Measurements from ENCODE around the gene CCL23.
"Not testable (repeated sequence)": the region's sequence is repeated elsewhere in the genome, so short reads cannot be mapped to it uniquely, and the experiment has no call there.

The CCL23 gene, protein sequence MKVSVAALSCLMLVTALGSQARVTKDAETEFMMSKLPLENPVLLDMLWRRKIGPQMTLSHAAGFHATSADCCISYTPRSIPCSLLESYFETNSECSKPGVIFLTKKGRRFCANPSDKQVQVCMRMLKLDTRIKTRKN

DNA sequence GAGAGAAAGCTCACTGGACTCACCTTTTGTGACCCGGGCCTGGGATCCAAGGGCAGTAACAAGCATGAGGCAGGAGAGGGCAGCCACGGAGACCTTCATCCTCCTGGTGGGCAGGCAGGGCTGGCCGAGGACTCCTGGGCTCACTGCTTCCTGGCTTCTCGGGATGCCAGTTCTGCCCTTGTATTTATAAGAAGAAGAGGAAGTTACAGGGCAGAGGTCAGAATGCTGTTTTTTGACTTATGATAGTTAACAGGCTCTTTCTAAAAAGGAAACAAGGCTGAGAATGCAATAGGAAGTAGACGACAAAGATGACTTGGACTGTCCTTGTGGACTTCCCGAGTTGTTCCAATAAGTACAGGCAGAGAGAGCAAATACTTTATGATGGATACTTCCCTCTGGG lies at the start of gene CCL23:
CCL23 (minus strand) TSS at position 174 of the 400 bp plus-strand sequence; CDS start at position 99, 75 bp downstream.
- no peak for DNase-seq

DNA sequence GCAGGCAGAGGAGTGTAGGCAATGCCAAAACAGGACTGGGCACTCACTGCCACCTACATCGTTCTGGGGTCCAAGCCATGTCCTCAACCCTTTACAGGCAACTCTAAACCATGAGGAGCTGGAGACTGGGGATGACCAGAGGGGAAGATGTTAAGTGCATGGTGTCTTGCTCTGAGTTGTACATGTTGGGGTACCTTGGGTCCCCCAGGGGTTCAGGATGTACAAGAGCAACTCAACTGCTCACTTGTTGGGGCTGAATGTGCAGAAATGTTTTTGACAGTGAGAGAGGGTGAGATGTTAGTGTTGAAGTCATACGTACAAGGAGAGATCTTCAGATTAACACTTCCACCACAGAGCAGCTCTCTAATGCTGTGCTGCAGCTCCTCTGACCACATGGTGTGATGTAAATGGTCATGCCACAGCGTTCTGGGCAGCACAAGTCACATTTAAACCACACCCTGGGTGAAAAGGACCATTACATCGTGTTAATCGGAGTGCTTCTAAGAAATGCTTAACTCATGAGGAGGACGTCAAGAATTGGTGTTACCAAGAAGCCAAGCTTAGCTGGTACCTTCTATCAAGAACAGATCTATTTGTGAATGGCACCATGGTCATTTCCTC lies 48.7 kb upstream of the CCL23 start:
- DNase-seq, result no peak

DNA sequence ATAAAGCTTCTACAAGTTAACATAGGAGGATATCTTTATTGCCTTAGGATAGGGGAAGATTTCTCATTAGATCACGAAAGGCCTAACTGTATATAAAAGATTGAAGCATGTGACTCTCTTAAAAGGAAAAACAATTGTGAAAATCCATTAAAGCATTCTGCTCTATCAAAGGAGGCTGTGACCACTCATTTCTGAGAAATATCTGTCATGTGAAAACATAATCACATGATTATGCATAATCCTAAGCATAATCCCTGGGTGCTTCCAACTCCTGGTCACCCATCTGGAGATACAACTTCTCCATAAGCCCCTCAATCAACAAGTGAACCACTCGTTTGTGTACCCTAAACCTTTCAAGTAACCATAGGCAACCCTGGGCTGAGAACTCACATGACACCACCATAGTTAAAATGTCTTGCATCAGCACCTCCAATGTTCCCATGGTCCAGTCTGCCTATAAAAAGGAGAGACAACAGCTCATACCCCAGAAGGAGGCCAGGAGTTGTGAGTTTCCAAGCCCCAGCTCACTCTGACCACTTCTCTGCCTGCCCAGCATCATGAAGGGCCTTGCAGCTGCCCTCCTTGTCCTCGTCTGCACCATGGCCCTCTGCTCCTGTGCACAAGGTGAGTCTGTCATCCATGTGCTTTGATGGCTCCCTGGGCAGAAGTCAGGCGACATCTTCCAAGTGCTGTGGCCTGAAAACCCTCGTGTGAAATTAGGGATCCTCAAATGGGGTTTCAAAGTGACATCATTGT lies 46.2 kb upstream of the CCL23 start, which contains the start of gene CCL18:
CCL18 (plus strand) TSS at position 487 of the 756 bp plus-strand sequence; CDS start at position 558, 71 bp downstream.
- no peak for DNase-seq

DNA sequence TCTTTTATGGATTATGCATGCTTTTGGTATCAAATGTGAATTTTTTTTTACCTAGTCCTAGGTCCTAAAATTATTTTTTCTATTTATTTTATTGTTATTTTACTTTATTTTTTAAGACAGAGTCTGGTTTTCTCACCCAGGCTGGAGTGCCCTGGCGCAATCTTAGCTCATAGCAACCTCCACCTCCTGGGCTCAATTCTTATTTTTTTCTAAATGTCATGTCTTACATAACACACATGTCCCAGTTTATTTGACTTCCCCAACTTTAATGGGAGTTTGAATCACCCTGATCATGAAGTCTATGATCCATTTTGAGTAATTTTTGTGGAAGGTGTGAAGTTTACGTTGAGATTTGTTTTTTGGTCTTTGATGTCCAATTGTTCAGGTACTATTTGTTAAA lies 43.0 kb upstream of the CCL23 start:
- DNase-seq, result no peak

DNA sequence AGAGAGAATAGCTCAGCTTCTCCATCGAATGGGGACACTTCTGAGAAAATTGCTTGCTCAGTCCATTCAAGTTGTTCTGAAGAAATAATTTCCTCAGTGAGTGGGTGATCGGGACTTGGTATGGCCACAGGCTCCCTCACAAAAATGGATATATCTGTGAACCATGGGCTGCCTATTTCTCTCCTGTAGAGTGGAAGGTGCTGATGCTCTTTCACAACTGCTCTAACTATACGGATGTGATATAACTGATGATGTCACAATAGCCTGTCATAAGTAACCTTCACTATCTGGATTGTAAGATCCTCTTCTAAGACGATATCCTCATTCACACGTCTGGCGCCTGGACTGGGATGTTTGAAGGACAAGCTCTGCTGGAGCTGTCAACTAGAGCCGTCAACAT lies 41.6 kb upstream of the CCL23 start:
- no peak for DNase-seq

DNA sequence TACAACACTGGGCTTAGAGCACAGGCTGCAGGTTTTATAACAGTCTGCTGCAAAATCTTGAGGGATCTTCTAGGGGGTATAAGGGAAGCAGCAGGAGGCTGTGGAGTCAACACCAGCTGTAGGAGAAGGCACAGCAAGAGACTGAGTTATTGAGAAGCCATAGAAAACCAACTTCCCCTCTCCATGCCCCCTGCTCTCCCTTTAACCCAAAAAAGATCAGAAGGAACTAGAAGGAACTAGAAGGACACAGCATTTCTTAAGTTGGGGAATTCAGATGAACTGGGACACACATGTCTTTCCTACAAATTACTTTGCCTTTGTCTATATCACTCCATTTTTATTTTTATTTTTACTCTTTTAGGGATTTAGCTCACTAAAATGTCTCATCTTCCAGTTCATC lies 40.1 kb upstream of the CCL23 start:
- no peak for DNase-seq

DNA sequence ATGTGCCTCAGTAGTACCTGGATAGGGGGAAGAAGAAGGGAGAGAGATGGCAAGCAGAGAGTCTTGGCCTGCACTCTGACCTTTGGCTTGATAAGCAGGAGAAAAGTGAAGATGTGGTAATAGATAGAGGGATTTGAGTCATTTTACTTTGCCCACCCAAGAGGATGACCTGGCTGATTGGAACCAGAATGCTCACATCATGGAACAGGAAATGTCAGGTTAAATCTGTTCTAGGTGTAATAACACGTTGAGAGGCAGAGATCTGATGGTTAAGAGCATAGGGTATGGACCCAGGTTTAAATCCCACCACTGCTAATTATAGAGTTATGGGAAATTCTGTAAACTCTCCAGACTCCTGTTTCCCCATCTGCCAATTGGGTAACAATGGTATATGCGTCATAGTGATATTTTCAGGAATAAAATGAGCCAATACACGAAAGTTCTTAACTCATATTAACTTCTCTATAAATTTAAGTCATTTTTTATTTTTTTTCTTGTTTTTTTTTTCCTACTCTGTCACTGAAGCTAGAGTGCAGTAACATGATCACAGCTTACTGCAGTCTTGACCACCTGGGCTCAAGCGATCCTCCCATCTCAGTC lies 38.2 kb upstream of the CCL23 start:
- no peak for DNase-seq

DNA sequence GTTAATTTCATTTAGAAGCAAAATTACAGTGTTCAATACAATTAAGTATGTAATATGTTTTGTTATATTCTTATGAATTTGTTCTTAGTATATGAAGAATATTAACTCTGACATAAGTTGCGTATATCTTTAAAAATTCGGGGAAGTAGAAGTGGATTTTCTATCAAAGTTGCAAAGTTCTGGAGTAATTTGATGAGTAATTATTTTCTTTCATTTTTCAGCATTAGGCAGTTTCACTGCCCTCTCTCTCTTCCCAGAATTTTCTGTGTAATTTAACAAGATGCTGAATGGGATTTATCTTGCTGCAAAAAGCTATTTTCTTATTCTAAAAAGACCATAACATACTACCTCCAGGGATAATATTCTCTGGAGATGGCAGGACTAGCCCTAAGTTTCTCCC lies 37.4 kb upstream of the CCL23 start:
- DNase-seq, result no peak

DNA sequence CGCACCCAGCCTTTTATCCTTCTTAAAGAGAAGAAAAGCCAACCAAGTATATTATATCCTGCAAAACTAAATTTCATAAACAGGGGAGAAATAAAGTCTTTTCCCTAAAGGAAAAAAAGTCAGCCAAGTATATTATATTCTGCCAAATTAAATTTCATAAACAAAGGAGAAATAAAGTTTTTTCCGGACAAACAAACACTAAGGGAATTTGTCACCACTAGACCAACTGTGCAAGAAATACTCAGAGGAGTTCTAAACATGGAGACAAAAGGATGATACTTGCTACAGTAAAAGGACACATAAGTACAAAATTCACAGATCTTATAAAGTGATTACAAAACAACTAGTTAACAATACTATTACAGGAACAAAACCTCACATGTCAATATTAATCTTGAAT lies 31.9 kb upstream of the CCL23 start:
- DNase-seq, result no peak

DNA sequence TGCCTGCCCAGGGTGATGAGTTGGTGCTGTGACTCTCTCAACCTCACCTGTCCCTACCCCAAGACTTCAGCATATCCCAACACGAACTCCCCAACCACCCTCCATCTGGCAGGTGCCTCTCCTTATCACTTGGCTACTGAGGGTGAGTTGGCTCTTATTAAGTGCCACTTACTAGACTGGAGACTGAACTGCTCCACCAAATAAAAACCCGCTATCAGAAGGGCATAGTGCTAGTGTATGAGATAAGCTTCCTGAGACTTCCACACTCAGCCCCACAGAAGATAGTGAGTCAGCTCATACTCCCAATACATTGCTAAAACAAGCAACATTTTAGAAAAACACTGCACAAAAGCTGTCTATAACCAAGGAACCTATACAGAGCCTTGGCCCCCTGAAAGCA lies 30.3 kb upstream of the CCL23 start:
- DNase-seq, result no peak

DNA sequence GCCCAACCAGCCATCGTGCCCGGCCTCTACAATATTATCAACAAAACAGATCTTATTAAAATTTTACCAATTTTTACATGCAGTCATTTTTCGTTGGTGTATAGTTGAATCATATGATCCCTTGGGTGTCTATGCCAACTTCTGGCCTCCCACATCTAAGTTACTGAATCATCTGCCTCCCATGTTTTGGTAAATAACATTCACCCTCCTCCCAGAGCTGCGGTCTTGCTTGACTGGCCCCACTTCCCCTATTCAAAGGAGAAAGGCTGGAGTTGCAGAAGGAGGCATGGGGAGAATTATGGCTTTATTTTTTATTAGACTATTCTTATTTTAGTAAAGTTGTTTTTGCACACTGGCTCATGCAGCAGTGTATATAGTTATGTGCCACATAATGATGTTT lies 18.5 kb upstream of the CCL23 start:
- DNase-seq, result no peak

DNA sequence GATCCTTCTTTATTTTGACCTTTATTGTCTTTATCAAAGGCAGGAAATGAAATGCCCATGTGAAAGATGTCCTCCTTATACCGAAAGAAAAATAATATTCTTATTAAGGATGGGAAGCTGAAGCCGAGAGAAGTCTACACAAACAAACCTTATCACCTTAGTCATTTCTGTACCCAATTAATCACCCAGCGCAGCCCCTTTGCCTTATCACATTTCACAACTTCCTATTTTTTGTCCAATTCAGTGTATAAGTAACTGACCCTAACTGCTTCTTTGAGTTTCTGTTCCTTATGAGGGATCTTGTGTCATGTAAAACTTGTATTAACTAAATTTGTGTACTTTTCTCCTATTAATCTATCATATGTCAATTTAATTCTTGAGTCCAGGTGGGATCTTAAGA lies 16.4 kb upstream of the CCL23 start:
- no peak for DNase-seq

DNA sequence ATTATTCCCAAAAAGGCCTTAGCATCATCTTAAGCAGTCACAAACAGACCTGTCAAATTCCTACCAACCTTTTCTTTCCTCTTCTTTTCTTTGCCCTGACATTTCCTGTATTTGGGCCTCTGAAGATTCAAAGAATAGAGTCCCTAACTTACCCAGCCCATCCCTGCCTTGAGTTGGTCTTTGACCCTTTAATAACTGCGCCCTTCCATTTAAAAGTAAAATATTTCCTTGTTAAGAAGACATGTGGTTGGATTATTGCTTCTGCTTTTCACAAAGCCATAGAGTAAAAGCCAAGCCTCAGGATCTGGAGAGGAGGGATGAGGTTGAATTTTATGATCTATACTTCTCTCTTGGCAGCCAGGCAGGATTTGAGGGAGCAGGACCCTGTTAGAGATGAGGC lies 13.2 kb upstream of the CCL23 start:
- DNase-seq, result no peak

DNA sequence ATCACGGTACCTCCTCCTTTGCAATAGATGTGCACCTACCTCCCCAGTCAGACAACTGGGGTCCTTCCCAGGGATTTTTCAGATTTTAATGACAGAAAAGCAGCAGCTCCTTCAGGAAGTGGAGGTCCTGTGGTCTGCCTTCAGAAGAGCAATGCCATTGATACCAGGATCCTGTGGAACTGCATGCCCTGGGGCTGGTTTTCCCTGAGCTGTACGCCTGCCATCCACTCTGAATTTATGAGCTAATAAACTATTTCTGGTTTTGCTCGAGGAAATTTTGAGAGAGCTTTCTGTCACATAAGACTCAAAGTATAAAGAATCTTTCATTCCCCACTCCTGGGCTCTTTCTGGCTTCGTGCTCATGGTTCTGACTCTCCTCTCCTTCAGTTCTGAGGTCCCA lies 10.0 kb upstream of the CCL23 start:
- DNase-seq, result no peak

DNA sequence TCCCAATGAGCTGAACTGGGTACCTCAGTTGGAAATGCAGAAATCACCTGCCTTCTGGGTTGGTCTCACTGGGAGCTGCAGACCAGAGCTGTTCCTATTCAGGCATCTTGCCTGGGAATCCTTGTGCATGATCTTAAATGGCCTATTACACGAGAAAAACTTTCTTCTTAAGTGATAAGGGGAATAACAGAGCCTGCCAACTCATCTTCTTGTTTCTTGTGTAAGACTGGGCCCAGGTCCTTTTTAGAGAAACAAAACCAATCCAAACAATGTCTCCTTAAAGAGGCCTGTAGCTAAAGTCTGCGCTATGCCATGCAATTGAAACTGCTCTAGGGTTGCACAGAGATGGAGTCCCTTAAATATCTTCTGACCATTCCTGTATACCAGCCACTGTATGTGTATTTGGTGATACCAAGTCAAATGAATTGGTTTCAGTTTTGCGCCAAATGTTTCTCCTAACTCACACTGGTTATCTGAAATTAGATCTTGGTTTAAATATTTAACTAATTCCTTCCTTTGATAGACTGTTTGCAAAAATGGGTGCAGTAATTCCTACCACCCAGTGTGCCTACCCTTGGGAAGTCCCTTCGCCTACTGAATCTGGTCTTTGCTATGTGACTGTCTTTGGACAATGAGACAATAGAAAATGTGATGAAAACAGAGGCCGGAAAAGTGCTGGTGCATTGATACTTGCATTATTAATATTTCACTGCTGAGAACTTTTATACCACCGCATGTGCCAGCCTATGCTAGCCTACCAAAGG lies 6.5 kb upstream of the CCL23 start:
- no peak for DNase-seq

DNA sequence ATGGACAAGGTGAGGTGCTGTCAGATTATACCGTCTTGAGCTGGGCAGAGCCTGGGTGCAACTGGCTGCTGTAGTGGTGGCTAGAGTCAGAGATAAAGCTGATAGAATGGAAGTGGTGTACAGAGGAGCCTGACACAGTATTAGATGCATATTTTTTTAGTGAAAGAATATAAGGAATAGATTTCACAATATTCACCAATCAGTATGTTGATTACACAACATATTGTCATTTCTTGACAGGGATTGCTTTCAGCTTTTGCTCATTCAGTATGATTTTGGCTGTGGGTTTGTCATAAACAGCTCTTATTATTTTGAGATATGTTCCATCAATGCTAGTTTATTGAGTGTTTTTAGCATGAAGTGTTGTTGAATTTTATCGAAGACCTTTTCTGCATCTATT lies 1.7 kb upstream of the CCL23 start:
- no peak for DNase-seq

DNA sequence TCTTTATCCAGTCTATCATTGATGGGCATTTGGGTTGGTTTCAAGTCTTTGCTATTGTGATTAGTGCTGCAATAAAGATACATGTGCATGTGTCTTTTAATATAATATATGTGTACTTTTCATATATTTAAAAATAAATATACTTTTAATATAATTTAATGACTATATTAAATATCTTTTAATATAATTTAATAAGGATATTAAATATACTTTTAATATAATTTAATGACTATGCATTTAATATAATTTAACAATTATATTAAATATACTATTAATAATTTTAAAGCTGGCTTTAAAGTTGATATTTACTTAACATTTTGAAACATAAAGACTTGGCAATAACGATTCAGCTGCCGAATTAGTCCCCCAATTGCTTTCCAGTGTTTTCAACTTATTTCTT lies 1.2 kb downstream of the CCL23 start:
- no peak for DNase-seq

DNA sequence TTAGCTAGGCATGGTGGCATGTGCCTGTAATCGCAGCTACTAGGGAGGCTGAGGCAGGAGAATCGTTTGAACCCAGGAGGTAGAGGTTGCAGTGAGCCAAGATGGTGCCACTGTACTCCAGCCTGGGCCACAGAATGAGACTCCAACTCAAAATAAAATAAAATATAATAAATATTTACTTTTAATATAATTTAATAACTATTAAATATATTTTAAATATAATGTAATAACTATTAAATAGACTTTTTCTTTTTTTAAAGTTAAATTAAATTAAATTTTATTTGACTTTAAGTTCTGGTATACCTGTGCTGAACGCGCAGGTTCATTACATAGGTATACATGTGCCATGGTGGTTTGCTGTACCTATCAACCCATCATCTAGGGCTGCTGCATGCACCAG lies 1.9 kb downstream of the CCL23 start:
- not testable (repeated sequence) for DNase-seq

DNA sequence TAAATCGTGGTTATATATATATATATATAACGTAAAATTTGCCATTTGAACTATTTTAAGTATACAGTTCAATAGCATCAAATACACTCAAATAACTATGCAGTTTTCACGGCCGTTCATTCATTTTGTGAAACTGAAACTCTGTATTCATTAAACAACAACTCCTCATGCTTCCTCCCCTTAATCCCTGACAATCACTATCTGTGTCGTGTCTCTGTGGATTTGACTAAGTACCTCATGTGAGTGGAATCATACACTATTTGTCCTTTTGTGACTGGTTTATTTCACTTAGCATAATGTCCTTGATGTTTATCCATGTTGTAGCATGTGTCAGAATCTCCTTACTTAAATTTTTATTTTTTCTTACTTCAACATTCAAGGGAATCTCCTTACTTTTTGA lies 2.8 kb downstream of the CCL23 start:
- DNase-seq, result no peak

DNA sequence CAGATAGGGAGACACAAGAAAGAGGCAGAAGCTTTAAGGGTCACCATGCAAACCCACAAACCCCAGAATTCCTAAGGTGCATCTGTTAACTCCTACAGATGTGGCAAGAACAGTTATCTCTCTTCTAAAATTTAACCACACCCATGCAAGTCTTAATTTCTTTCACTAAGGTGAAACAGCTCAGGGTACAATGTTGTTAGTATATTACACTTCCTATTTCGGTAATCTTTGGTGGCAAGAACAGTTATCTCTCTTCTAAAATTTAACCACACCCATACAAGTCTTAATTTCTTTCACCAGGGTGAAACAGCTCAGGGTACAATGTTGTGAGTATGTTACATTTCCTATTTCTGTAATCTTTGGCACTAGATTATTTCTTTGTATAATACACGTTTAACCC lies 6.6 kb downstream of the CCL23 start:
- no peak for DNase-seq

DNA sequence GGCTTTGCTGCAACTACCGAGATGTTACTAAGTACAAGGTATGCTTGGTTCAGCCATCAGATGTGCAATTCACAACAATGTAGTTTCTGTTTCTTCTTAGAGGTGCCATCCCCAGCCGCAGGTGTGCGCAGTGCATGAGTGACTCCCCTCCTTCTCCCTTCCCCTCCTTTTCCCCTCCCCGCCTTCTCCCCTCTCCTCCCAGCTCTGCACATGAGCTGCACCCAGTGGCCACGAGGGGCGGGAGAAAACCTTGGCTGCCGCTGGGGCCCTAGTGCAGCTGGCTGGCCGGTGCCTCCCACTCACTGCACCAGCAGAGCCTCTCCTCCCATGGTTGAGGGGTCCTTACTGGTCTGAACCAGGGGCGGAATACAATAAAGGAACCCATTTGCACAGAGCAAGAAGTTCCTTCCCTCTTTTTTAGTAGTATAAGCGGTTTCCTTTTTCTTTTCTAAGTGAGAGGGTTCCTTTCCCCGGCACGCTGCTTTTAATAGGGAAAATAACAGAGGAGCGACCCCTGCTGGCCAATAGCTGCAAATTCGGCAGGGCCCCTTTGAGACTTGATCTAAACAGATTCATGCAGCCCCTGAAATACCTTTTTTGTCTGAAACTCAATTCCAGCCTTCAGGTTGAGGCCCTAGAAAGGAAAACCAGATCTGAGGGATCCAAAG lies 8.6 kb downstream of the CCL23 start:
- no peak for DNase-seq

DNA sequence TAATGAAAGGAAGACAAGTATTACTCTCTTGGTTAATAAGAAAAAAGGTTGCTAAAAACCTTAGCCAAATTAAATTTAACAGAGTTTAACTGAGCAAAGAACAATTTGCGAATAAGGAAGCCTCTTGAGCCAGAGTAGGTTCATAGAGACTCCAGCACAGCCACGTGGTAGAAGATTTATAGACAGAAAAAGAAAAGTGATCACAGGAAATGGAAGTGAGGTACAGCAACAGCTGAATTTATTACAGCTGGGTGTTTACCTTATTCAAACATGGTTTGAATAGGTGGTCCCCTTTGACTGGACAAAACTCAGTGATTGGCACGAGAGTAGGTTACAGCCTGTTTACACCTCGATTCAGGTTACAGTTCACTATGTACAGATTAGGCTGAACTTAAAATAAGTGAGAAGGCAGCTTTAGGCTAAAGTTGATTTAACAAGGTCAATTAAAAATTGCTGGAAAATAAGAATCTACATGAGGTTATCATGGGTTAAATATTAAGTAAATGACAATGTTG lies 13.1 kb downstream of the CCL23 start:
- DNase-seq, result no peak

All from SHP77 (cell line).